K562 (cell line): ENCODE data around the gene PRDM10. TPM values are rescaled to one million over a fixed set of nuclear protein-coding genes. Genes with fewer than 3 reads are reported as not detected.

Experiments
- ATF3 ChIP-seq, 2 experiments: fragments of 450-650 bp in 1 of 2; sonication (generic) in 1 of 2; formaldehyde crosslinking in 1 of 2; IDR thresholded peaks in 1 of 2; conservative IDR thresholded peaks in 1 of 2; 2 replicates each; pipeline versions ENCODE4 v1.6.1 to v1.8.1; 2016 to 2023; ENCODE audit warnings: mild to moderate bottlenecking in 2 of 2, moderate library complexity in 2 of 2, inconsistent platforms in 1 of 2, missing genetic modification reagents in 1 of 2
- DNMT1 ChIP-seq: fragments of 450-650 bp; IDR thresholded peaks from 2 replicates; pipeline ENCODE4 v1.6.1; 2016; ENCODE audit warnings: antibody characterized with exemption, mild to moderate bottlenecking
- FOXA3 ChIP-seq, 2 experiments: fragments of 450-650 bp in 1 of 2; sonication (generic) in 1 of 2; formaldehyde crosslinking; IDR thresholded peaks in 1 of 2; conservative IDR thresholded peaks in 1 of 2; 2 replicates each; pipeline versions ENCODE4 v1.4.0 to v1.8.0; 2020 to 2022; ENCODE audit warnings: mild to moderate bottlenecking in 2 of 2, missing genetic modification reagents in 1 of 2
- FOXJ3 ChIP-seq: sonication (generic); formaldehyde crosslinking; IDR thresholded peaks from 2 replicates; pipeline ENCODE4 v1.4.0; 2020; ENCODE audit warnings: mild to moderate bottlenecking, missing genetic modification reagents
- KDM2B ChIP-seq: fragments of 250-450 bp; sonication (Bioruptor Pico); IDR thresholded peaks from 2 replicates; pipeline ENCODE4 v1.8.0; 2021; ENCODE audit warnings: mild to moderate bottlenecking, moderate library complexity
- KLF10 ChIP-seq: fragments of 250-450 bp; sonication (Bioruptor Pico); IDR thresholded peaks from 2 replicates; pipeline ENCODE4 v1.6.1; 2021; ENCODE audit warnings: matching md5 sums
- MYC ChIP-seq, 2 experiments: fragments of 250-450 bp in 1 of 2; sonication (Bioruptor Pico) in 1 of 2; IDR thresholded peaks; 2 replicates each; pipeline versions ENCODE4 v1.5.1 to v1.6.1; 2012 to 2021; ENCODE audit warnings: low read depth in 2 of 2, borderline replicate concordance in 1 of 2, improper control_type of control experiment in 1 of 2, low read length in 1 of 2, mild to moderate bottlenecking in 1 of 2, moderate library complexity in 1 of 2
- NFE2 ChIP-seq: IDR thresholded peaks from 2 replicates; pipeline ENCODE4 v1.6.1; 2014; ENCODE audit warnings: antibody characterized with exemption, low read depth
- RBM15 ChIP-seq: fragments of 200-400 bp; formaldehyde crosslinking; IDR thresholded peaks from 2 replicates; pipeline ENCODE4 v1.6.1; 2018; ENCODE audit warnings: mild to moderate bottlenecking, low read length, moderate library complexity; ENCODE audit not compliant: insufficient read depth
- ZBTB8A ChIP-seq: fragments of 450-650 bp; IDR thresholded peaks from 2 replicates; pipeline ENCODE4 v1.6.1; 2018; ENCODE audit warnings: mild to moderate bottlenecking, moderate library complexity; ENCODE audit not compliant: partially characterized antibody
- ZFP30 ChIP-seq: fragments of 250-450 bp; sonication (Bioruptor Pico); IDR thresholded peaks from 2 replicates; pipeline ENCODE4 v1.8.0; 2022; ENCODE audit warnings: moderate library complexity, mild to moderate bottlenecking, inconsistent platforms, borderline replicate concordance
- ZFX ChIP-seq: sonication (generic); formaldehyde crosslinking; IDR thresholded peaks from 2 replicates; pipeline ENCODE4 v1.8.0; 2022; ENCODE audit warnings: mild to moderate bottlenecking, missing genetic modification reagents, moderate library complexity
- ZNF143 ChIP-seq: sonication (generic); formaldehyde crosslinking; IDR thresholded peaks from 2 replicates; pipeline ENCODE4 v1.9.0; 2022; ENCODE audit warnings: mild to moderate bottlenecking, missing genetic modification reagents
- ZNF174 ChIP-seq: fragments of 250-450 bp; sonication (Bioruptor Pico); IDR thresholded peaks from 2 replicates; pipeline ENCODE4 v1.4.0; 2020; ENCODE audit warnings: mild to moderate bottlenecking
- ZNF3 ChIP-seq: fragments of 250-450 bp; sonication (Bioruptor Pico); IDR thresholded peaks from 2 replicates; pipeline ENCODE4 v1.5.0; 2021; ENCODE audit warnings: mild to moderate bottlenecking, moderate library complexity
- ZNF551 ChIP-seq: fragments of 250-450 bp; sonication (Bioruptor Pico); IDR thresholded peaks from 2 replicates; pipeline ENCODE4 v1.5.0; 2021; ENCODE audit warnings: mild to moderate bottlenecking, moderate library complexity
- ZNF696 ChIP-seq: fragments of 250-450 bp; sonication (Bioruptor Pico); conservative IDR thresholded peaks from 2 replicates; pipeline ENCODE4 v1.4.0; 2020; ENCODE audit warnings: mild to moderate bottlenecking, moderate library complexity
- polyA plus RNA-seq, 8 experiments: library from polyadenylated mRNA; depleted of rRNA in 4 of 8; stranded (reverse) in 5 of 8; unstranded in 3 of 8; fragments of >200 nt; fragmentation: Nextera tagmentation in 2 of 8; fragmentation: Illumina TruSeq in 1 of 8; extraction: Ambion mirVana in 2 of 8; extraction: Trizol in 1 of 8; gene quantifications; 2 replicates each; pipeline versions ENCODE4 v1.2.1 to v1.2.3, GENCODE V29; 2011 to 2014; ENCODE audit warnings: inconsistent platforms in 1 of 8, missing spikeins in 1 of 8
- total RNA-seq, 7 experiments: library from RNA; depleted of rRNA in 6 of 7; stranded (reverse); fragments of >200 nt in 6 of 7; fragmentation: Illumina TruSeq in 2 of 7; extraction: Trizol in 2 of 7; gene quantifications; 2 replicates each; pipeline versions ENCODE4 v1.2.1 to v1.2.3, GENCODE V29; 2011 to 2021; ENCODE audit warnings: low replicate concordance in 1 of 7
- TF ChIP-seq, protein P1 (sequence below): fragments of 250-450 bp; sonication (Bioruptor Pico); IDR thresholded peaks from 2 replicates; pipeline ENCODE4 v1.6.1; 2021; ENCODE audit warnings: mild to moderate bottlenecking
- TF ChIP-seq, protein P2 (sequence below): IDR thresholded peaks from 3 replicates; pipeline ENCODE4 v1.6.1; 2011; ENCODE audit warnings: borderline replicate concordance, mild to moderate bottlenecking, moderate library complexity; ENCODE audit not compliant: insufficient read length; ENCODE audit errors: extremely low read depth
- TF ChIP-seq, protein P3 (sequence below), 2 experiments: fragments of 200-800 bp in 1 of 2; sonication (Bioruptor generic) in 1 of 2; sonication (generic) in 1 of 2; formaldehyde crosslinking in 1 of 2; IDR thresholded peaks in 1 of 2; conservative IDR thresholded peaks in 1 of 2; 2 replicates each; pipeline versions ENCODE4 v1.5.0 to v1.6.1; 2016 to 2020; ENCODE audit warnings: missing compliant biosample characterization in 1 of 2, missing genetic modification characterization in 1 of 2, missing genetic modification reagents in 1 of 2

Gene PRDM10
- total and polyA plus RNA-seq, 9 of the 15 experiments (the other 6 are each of a cell fraction or from before 2014, with no cell fraction given): 0.89 to 9.3 (median 4.5) TPM

DNA sequence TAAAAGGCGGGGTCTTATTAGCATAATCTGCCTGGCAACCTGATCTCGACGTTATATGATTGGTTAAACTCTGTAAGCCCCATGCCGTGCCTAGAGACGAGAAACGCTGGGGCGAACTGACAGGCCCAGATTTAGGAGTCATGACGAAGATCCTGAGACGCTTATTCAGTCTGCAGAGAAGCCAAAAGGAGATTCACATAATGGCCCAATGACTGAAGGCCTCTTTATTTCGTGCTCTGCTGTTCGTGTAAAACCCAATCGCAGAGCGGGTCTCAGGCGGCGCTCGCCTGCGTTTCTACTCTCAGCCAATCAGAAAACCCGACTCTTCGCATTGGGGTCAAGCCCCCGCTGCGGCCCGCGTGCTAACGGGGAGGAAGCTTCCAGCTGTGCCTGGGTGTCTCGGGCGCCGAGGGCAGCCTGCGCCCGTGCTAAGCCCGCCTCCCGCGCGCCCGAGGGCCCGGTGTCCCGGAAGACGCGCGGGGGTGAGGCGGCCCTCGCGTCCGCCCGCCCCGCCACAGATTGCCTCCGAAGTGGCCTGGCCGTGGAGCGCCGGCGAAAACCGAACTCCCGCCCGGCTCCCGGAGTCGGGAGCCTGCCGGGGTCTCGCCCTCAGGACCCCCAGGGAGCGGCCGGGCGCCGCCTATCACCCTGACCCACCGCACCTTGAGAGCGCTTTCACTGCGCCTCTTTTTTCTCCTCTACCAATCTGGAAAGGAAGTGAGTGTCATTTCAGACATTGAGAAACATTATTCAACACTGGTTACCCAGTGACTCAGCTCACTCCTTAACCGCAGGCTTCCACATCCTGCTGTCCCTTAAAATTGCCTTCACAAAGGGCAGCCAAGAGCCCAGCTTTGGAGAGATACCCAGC is 446 bp upstream of the PRDM10 start (continued):
- no peak for TF ChIP-seq ZNF143 (CRISPR knock-in tag)
- no peak for TF ChIP-seq ZFP30 (CRISPR knock-in tag)
- no peak for TF ChIP-seq ZNF696
- TF ChIP-seq ZNF551 (CRISPR knock-in tag): no peak
- no peak for TF ChIP-seq KDM2B (CRISPR knock-in tag)
- TF ChIP-seq, protein P1, sequence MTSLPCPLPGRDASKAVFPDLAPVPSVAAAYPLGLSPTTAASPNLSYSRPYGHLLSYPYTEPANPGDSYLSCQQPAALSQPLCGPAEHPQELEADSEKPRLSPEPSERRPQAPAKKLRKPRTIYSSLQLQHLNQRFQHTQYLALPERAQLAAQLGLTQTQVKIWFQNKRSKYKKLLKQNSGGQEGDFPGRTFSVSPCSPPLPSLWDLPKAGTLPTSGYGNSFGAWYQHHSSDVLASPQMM (CRISPR knock-in tag): no peak
- no peak for TF ChIP-seq ZNF174 (CRISPR knock-in tag)
- no peak for TF ChIP-seq ZNF3 (CRISPR knock-in tag)
- TF ChIP-seq FOXA3 (CRISPR knock-in tag; conservative IDR thresholded peaks at IDR 0.05 in 1 of 2, IDR thresholded peaks at IDR 0.05 in 1 of 2): 0 out of 4 replicates have a peak, but pooled peaks of 1 of the 2 experiments have one; percentile 22
- TF ChIP-seq, protein P2, sequence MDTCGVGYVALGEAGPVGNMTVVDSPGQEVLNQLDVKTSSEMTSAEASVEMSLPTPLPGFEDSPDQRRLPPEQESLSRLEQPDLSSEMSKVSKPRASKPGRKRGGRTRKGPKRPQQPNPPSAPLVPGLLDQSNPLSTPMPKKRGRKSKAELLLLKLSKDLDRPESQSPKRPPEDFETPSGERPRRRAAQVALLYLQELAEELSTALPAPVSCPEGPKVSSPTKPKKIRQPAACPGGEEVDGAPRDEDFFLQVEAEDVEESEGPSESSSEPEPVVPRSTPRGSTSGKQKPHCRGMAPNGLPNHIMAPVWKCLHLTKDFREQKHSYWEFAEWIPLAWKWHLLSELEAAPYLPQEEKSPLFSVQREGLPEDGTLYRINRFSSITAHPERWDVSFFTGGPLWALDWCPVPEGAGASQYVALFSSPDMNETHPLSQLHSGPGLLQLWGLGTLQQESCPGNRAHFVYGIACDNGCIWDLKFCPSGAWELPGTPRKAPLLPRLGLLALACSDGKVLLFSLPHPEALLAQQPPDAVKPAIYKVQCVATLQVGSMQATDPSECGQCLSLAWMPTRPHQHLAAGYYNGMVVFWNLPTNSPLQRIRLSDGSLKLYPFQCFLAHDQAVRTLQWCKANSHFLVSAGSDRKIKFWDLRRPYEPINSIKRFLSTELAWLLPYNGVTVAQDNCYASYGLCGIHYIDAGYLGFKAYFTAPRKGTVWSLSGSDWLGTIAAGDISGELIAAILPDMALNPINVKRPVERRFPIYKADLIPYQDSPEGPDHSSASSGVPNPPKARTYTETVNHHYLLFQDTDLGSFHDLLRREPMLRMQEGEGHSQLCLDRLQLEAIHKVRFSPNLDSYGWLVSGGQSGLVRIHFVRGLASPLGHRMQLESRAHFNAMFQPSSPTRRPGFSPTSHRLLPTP: no peak
- TF ChIP-seq ZBTB8A: no peak
- TF ChIP-seq MYC (IDR thresholded peaks at IDR 0.05; ENCODE audit: low read depth, low read length): peak; percentile 94
- no peak for TF ChIP-seq MYC (CRISPR knock-in tag; IDR thresholded peaks at IDR 0.05; ENCODE audit: borderline replicate concordance, low read depth)
- no peak for TF ChIP-seq DNMT1
- no peak for TF ChIP-seq RBM15
- peak; percentile 88 for TF ChIP-seq ZFX (CRISPR knock-in tag)
- peak; percentile 75 for TF ChIP-seq ATF3 (IDR thresholded peaks at IDR 0.05)
- TF ChIP-seq ATF3 (CRISPR knock-in tag; conservative IDR thresholded peaks at IDR 0.05): no peak
- TF ChIP-seq NFE2: peak; percentile 91
- TF ChIP-seq, protein P3, sequence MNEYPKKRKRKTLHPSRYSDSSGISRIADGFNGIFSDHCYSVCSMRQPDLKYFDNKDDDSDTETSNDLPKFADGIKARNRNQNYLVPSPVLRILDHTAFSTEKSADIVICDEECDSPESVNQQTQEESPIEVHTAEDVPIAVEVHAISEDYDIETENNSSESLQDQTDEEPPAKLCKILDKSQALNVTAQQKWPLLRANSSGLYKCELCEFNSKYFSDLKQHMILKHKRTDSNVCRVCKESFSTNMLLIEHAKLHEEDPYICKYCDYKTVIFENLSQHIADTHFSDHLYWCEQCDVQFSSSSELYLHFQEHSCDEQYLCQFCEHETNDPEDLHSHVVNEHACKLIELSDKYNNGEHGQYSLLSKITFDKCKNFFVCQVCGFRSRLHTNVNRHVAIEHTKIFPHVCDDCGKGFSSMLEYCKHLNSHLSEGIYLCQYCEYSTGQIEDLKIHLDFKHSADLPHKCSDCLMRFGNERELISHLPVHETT (CRISPR knock-in tag; conservative IDR thresholded peaks at IDR 0.05 in 1 of 2, IDR thresholded peaks at IDR 0.05 in 1 of 2): peak in 1 of 2 experiments; percentile 95; a peak in 2 of 4 replicates
- TF ChIP-seq FOXJ3: no peak
- TF ChIP-seq KLF10 (CRISPR knock-in tag): no peak
